Gastroesophageal sphincter (tissue), 3 donors: ENCODE measurements around the gene NOTCH4.

Source experiments
- CTCF ChIP-seq, 4 experiments: fragments of 200-600 bp in 2 of 4; fragments of 450-650 bp in 2 of 4; sonication (generic) in 1 of 4; IDR thresholded peaks; one replicate each; pipeline ENCODE4 v1.5.1; 2017 to 2019; ENCODE audit warnings: antibody characterized with exemption in 4 of 4, mild to moderate bottlenecking in 2 of 4, moderate library complexity in 2 of 4
- EP300 ChIP-seq: sonication (generic); formaldehyde crosslinking; IDR thresholded peaks from one replicate; pipeline ENCODE4 v1.6.1; 2017; ENCODE audit warnings: antibody characterized with exemption, mild to moderate bottlenecking
- POLR2A ChIP-seq, 2 donors: fragments of 450-650 bp; IDR thresholded peaks; one replicate each; pipeline ENCODE4 v1.6.1; 2017; ENCODE audit warnings: antibody characterized with exemption in 2 of 2, mild to moderate bottlenecking in 2 of 2, moderate library complexity in 1 of 2
- POLR2AphosphoS5 ChIP-seq: sonication (generic); formaldehyde crosslinking; IDR thresholded peaks from one replicate; pipeline ENCODE4 v1.6.1; 2017; ENCODE audit warnings: antibody characterized with exemption

- no peak for TF ChIP-seq POLR2AphosphoS5
- no peak for TF ChIP-seq CTCF (IDR thresholded peaks at IDR 0.05)
- TF ChIP-seq EP300: no peak
- no peak for TF ChIP-seq POLR2A (IDR thresholded peaks at IDR 0.05)
Observed at GRCh38 chr6:32176476-32177182, 47.2 kb downstream of the NOTCH4 start.
